B cell (primary cell): Measurements from ENCODE around the gene MAP3K4. TPM values are rescaled to one million over a fixed set of nuclear protein-coding genes. Genes with fewer than 3 reads are reported as not detected.

Experiments
- ATAC-seq: fragments of 200-7000 bp; cut with Tn5 transposase; one replicate; pipeline ENCODE4 v1.10.0; 2021; ENCODE audit warnings: low read depth, mild to moderate bottlenecking, moderate number of reproducible peaks, moderate library complexity
- CTCF ChIA-PET: fragments of 350-600 bp; sonication (Branson Sonifier 250); formaldehyde crosslinking; loops from one replicate; lab custom pipeline; 2021; ENCODE audit warnings: antibody characterized with exemption, inconsistent platforms; lab: Charles Lee
- POLR2A ChIA-PET: fragments of 350-600 bp; sonication (Branson Sonifier 250); formaldehyde crosslinking; loops from one replicate; lab custom pipeline; 2021; ENCODE audit warnings: antibody characterized with exemption; lab: Charles Lee
- DNase-seq: peaks from one replicate; pipeline ENCODE4 v3.0.0; 2013
- H2AFZ ChIP-seq: 2 replicates; pipeline ENCODE4 v1.6.1; 2012; ENCODE audit warnings: mild to moderate bottlenecking, low read depth, low read length; ENCODE audit not compliant: insufficient read depth, poor library complexity, severe bottlenecking
- H3K27ac ChIP-seq, 2 donors: 1 replicate in 1 of 2; 2 replicates in 1 of 2; pipeline ENCODE4 v1.5.1; 2012 to 2013; ENCODE audit warnings: low read length in 2 of 2, mild to moderate bottlenecking in 2 of 2, moderate library complexity in 1 of 2
- H3K27me3 ChIP-seq, 4 experiments: fragments of 200-600 bp in 1 of 4; sonication (generic) in 1 of 4; replicated peaks in 1 of 4; 1 replicate in 2 of 4; 2 replicates in 2 of 4; pipeline versions ENCODE4 v1.6.1 to v1.7.0; 2013 to 2016; ENCODE audit warnings: low read length in 3 of 4, mild to moderate bottlenecking in 2 of 4, mixed read lengths in 1 of 4, moderate library complexity in 1 of 4; ENCODE audit not compliant: insufficient read depth in 4 of 4, control insufficient read depth in 3 of 4; ENCODE audit errors: control extremely low read depth in 1 of 4
- H3K36me3 ChIP-seq, 2 experiments: replicated peaks in 1 of 2; 1 replicate in 1 of 2; 2 replicates in 1 of 2; pipeline versions ENCODE4 v1.6.1 to v1.7.1; 2013; ENCODE audit warnings: low read length in 1 of 2; ENCODE audit not compliant: insufficient read depth in 2 of 2, control insufficient read depth in 1 of 2; ENCODE audit errors: control extremely low read depth in 1 of 2, extremely low read depth in 1 of 2
- H3K4me1 ChIP-seq, 2 donors: fragments of 200-600 bp in 1 of 2; sonication (generic) in 1 of 2; 1 replicate in 1 of 2; 2 replicates in 1 of 2; pipeline versions ENCODE4 v1.5.1 to v1.6.1; 2013 to 2017; ENCODE audit warnings: low read length in 2 of 2; ENCODE audit not compliant: control insufficient read depth in 2 of 2, insufficient read depth in 2 of 2
- H3K4me2 ChIP-seq: replicated peaks from 2 replicates; pipeline ENCODE3; 2012; ENCODE audit warnings: mild to moderate bottlenecking, low read depth, low read length; ENCODE audit not compliant: poor library complexity, severe bottlenecking
- H3K4me3 ChIP-seq, 5 experiments: fragments of 200-600 bp in 1 of 5; sonication (generic) in 1 of 5; 1 replicate in 3 of 5; 2 replicates in 2 of 5; pipeline versions ENCODE4 v1.5.1 to v1.7.0; 2011 to 2016; ENCODE audit warnings: low read length in 4 of 5, mild to moderate bottlenecking in 4 of 5, low read depth in 2 of 5, control low read depth in 1 of 5, moderate library complexity in 1 of 5; ENCODE audit not compliant: insufficient read depth in 1 of 5; ENCODE audit errors: control extremely low read depth in 1 of 5, extremely low read depth in 1 of 5
- H3K79me2 ChIP-seq: fragments of 200-600 bp; sonication (generic); one replicate; pipeline ENCODE4 v1.6.0; 2016; ENCODE audit warnings: low read length; ENCODE audit not compliant: control insufficient read depth, insufficient read depth
- H3K9ac ChIP-seq: fragments of 200-600 bp; sonication (generic); 2 replicates; pipeline ENCODE4 v1.6.1; 2017; ENCODE audit warnings: mild to moderate bottlenecking, low read length, moderate library complexity
- H3K9me3 ChIP-seq, 3 donors: one replicate each; pipeline versions ENCODE4 v1.6.1 to v1.7.1; 2013; ENCODE audit warnings: low read length in 2 of 3; ENCODE audit not compliant: control insufficient read depth in 2 of 3, insufficient read depth in 1 of 3; ENCODE audit errors: control extremely low read depth in 1 of 3
- H4K20me1 ChIP-seq: 2 replicates; pipeline ENCODE4 v1.6.0; 2012; ENCODE audit warnings: mild to moderate bottlenecking, low read length; ENCODE audit not compliant: insufficient read depth, control insufficient read depth, poor library complexity, severe bottlenecking
- H3K27ac Mint-ChIP-seq: one replicate; pipeline ENCODE4 v1.8.0; 2021; ENCODE audit warnings: mixed read lengths
- H3K27me3 Mint-ChIP-seq: one replicate; pipeline ENCODE4 v1.8.0; 2021; ENCODE audit warnings: mixed read lengths
- H3K4me1 Mint-ChIP-seq: one replicate; pipeline ENCODE4 v1.8.0; 2021; ENCODE audit warnings: mixed read lengths
- H3K4me3 Mint-ChIP-seq: one replicate; pipeline ENCODE4 v1.8.0; 2021; ENCODE audit warnings: mixed read lengths
- H3K9me3 Mint-ChIP-seq: one replicate; pipeline ENCODE4 v1.8.0; 2022; ENCODE audit warnings: mixed read lengths; ENCODE audit not compliant: insufficient read depth
- EZH2 ChIP-seq: IDR thresholded peaks from 2 replicates; pipeline ENCODE4 v1.6.1; 2012; ENCODE audit warnings: borderline replicate concordance, low read depth, mild to moderate bottlenecking, moderate library complexity, low read length; ENCODE audit not compliant: insufficient read depth, poor library complexity, severe bottlenecking
- WGBS: methylation state at CpG from one replicate; pipeline ENCODE4 v1.1.5; 2013; ENCODE audit warnings: missing lambda C conversion rate; ENCODE audit not compliant: insufficient coverage; 5-methylcytosine and 5-hydroxymethylcytosine counted together
- intact Hi-C: fragments of 100-400 bp; cut with micrococcal nuclease; formaldehyde crosslinking; loops from one replicate; pipeline ENCODE4 v1.10.0; 2022
- polyA plus RNA-seq: library from polyadenylated mRNA; depleted of rRNA; stranded (reverse); fragments of >200 nt; gene quantifications from 2 replicates; pipeline ENCODE4 v1.2.3, GENCODE V29; 2012
- total RNA-seq, 2 donors: library from RNA; stranded (reverse); fragments of 120-200 nt in 1 of 2; gene quantifications; 1 replicate in 1 of 2; 2 replicates in 1 of 2; pipeline versions ENCODE4 v1.2.3 to v1.2.4, GENCODE V29; 2013 to 2022
- TF ChIP-seq, protein P1 (sequence below): fragments of 200-600 bp; IDR thresholded peaks from one replicate; pipeline ENCODE4 v1.8.0; 2022; ENCODE audit warnings: antibody characterized with exemption, mild to moderate bottlenecking

The MAP3K4 gene
- total and polyA plus RNA-seq, 2 donors (not counting 1 experiment from before 2014, with no cell fraction given), result 24.4 to 105 TPM

DNA sequence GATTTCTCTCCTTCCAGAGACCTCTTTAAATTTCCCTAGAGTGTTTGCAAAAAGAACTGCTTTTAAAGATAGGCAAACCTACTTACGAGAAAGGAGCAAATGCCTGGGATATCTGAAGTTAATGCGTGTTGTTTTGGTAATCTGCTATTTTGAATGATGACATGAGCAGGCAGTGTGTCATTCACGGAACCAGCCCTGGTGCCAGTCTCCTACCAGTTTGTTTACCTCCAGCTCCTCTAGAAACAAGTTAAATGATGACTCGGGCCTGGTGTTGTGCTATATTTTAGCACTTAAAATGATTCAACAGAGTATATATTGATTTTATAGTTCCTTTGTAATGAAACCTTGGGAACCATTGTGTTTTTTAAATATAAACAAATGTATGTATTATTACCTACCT, 41.1 kb upstream of the MAP3K4 start:
- H4K20me1 ChIP-seq, result no peaks in the 10 kb centered on the region
- no peak for DNase-seq
- ATAC-seq, result no peak
- TF ChIP-seq, protein P1, sequence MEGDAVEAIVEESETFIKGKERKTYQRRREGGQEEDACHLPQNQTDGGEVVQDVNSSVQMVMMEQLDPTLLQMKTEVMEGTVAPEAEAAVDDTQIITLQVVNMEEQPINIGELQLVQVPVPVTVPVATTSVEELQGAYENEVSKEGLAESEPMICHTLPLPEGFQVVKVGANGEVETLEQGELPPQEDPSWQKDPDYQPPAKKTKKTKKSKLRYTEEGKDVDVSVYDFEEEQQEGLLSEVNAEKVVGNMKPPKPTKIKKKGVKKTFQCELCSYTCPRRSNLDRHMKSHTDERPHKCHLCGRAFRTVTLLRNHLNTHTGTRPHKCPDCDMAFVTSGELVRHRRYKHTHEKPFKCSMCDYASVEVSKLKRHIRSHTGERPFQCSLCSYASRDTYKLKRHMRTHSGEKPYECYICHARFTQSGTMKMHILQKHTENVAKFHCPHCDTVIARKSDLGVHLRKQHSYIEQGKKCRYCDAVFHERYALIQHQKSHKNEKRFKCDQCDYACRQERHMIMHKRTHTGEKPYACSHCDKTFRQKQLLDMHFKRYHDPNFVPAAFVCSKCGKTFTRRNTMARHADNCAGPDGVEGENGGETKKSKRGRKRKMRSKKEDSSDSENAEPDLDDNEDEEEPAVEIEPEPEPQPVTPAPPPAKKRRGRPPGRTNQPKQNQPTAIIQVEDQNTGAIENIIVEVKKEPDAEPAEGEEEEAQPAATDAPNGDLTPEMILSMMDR, result no peak
- TF ChIP-seq EZH2, result no peak
- peaks cover 0 to 13% (median 0%) of the 10 kb centered on the region in 4 experiments for H3K27me3 ChIP-seq
- no peak overlapping the region for H3K4me3 ChIP-seq
- POLR2A ChIA-PET, result no interaction called here
- CTCF ChIA-PET, result no interaction called here
- H3K4me3 Mint-ChIP-seq, result no peak overlapping the region
- H3K9ac ChIP-seq, result no peak overlapping the region
- no peaks in the 10 kb centered on the region for H3K9me3 ChIP-seq
- H3K27ac Mint-ChIP-seq, result no peak overlapping the region
- intact Hi-C loops, result no loop called here
- H2AFZ ChIP-seq, result no peak overlapping the region
- no peaks in the 10 kb centered on the region for H3K79me2 ChIP-seq
- H3K4me2 ChIP-seq, result no peak overlapping the region
- no peaks in the 10 kb centered on the region for H3K9me3 Mint-ChIP-seq
- no peaks in the 10 kb centered on the region for H3K4me1 ChIP-seq
- H3K27ac ChIP-seq, result no peak overlapping the region
- no peaks in the 10 kb centered on the region for H3K36me3 ChIP-seq
- peaks cover 28% of the 10 kb centered on the region for H3K27me3 Mint-ChIP-seq
- WGBS, result no CpG with 5 or more reads among the region's 4 CpGs
- H3K4me1 Mint-ChIP-seq, result no peaks in the 10 kb centered on the region

- Mint-ChIP-seq H3K27me3 (peaks cover 31% of the 10 kb centered on the region), H3K4me1 (no peaks in the 10 kb centered on the region), H3K27ac (no peak overlapping the region), H3K4me3 (no peak overlapping the region), H3K9me3 (no peaks in the 10 kb centered on the region)
- TF ChIP-seq, protein P1, result no peak
- no peak for TF ChIP-seq EZH2
- CTCF ChIA-PET, result no interaction called here
- Histone ChIP-seq H3K27me3 (peaks cover 0 to 14% (median 0%) of the 10 kb centered on the region in 4 experiments), H3K4me1 (no peaks in the 10 kb centered on the region), H3K36me3 (no peaks in the 10 kb centered on the region), H2AFZ (no peak overlapping the region), H3K9me3 (no peaks in the 10 kb centered on the region), H3K4me2 (no peak overlapping the region), H3K27ac (no peak overlapping the region), H3K4me3 (no peak overlapping the region), H4K20me1 (no peaks in the 10 kb centered on the region), H3K79me2 (no peaks in the 10 kb centered on the region), H3K9ac (no peak overlapping the region)
- no peak for ATAC-seq
- intact Hi-C loops, result no loop called here
- 96% methylated on average over 10 of the region's 13 CpGs for WGBS
- POLR2A ChIA-PET, result no interaction called here
- no peak for DNase-seq
Measured at GRCh38 chr6:160951187-160952030, 40.2 kb upstream of the MAP3K4 start.
